Ovary (tissue), 9 donors: ENCODE data around the gene CPNE1. TPM values are rescaled to one million over a fixed set of nuclear protein-coding genes. Genes with fewer than 3 reads are reported as not detected.

Experiments used
- DNase-seq, 5 donors: peaks; one replicate each; pipeline ENCODE4 v3.0.0-alpha.2; 2019 to 2020
- H3K27ac ChIP-seq, 2 donors: fragments of 200-600 bp; one replicate each; pipeline versions ENCODE4 v1.5.1 to v1.8.0; 2019 to 2022
- H3K27me3 ChIP-seq: fragments of 200-600 bp; one replicate; pipeline ENCODE4 v1.8.0; 2022
- H3K36me3 ChIP-seq: fragments of 200-600 bp; sonication (generic); one replicate; pipeline ENCODE4 v1.5.1; 2019
- H3K4me1 ChIP-seq: one replicate; pipeline ENCODE4 v1.8.1; 2013; ENCODE audit warnings: mild to moderate bottlenecking, moderate library complexity; ENCODE audit not compliant: insufficient read depth
- H3K4me3 ChIP-seq: fragments of 200-600 bp; sonication (generic); one replicate; pipeline ENCODE4 v1.5.1; 2017
- H3K9me3 ChIP-seq, 2 donors: fragments of 200-600 bp in 1 of 2; sonication (generic) in 1 of 2; one replicate each; pipeline versions ENCODE4 v1.5.1 to v1.8.1; 2013 to 2019; ENCODE audit warnings: mild to moderate bottlenecking in 1 of 2, moderate library complexity in 1 of 2
- CTCF ChIP-seq, 3 donors: fragments of 450-650 bp in 2 of 3; fragments of 200-600 bp in 1 of 3; IDR thresholded peaks; one replicate each; pipeline versions ENCODE4 v1.5.1 to v1.8.0; 2016 to 2022; ENCODE audit warnings: antibody characterized with exemption in 3 of 3, mild to moderate bottlenecking in 1 of 3
- EP300 ChIP-seq: sonication (generic); formaldehyde crosslinking; IDR thresholded peaks from one replicate; pipeline ENCODE4 v1.6.1; 2017; ENCODE audit warnings: antibody characterized with exemption
- POLR2A ChIP-seq: fragments of 450-650 bp; IDR thresholded peaks from one replicate; pipeline ENCODE4 v1.6.1; 2017; ENCODE audit warnings: antibody characterized with exemption, mild to moderate bottlenecking, moderate library complexity
- WGBS, 3 donors: extraction: QIAGEN DNeasy Blood & Tissue Kit in 1 of 3; methylation state at CpG; one replicate each; pipeline versions ENCODE4 v1.1.5 to v1.1.7; 2013 to 2017; 5-methylcytosine and 5-hydroxymethylcytosine counted together
- intact Hi-C, 4 donors: fragments of 100-400 bp; cut with DNase I; formaldehyde crosslinking; loops; one replicate each; pipeline versions ENCODE4 v1.11.0 to v1.15.1; 2022 to 2023
- polyA plus RNA-seq, 2 donors: library from polyadenylated mRNA; stranded (reverse); fragments of 200-250 nt in 1 of 2; fragments of 350-450 nt in 1 of 2; fragmentation: Illumina TruSeq in 1 of 2; extraction: RNeasy Lipid Tissue Mini Kit (QIAGEN cat#74804) in 1 of 2; gene quantifications; one replicate each; pipeline ENCODE4 v1.2.3, GENCODE V29; 2013 to 2014
- total RNA-seq, 7 donors: library from RNA; depleted of rRNA in 2 of 7; stranded (reverse); fragments of >200 nt in 2 of 7; fragmentation: NEBNext Ultra II Directional in 3 of 7; extraction: Animal tissue kit (Norgen Biotek cat#: 25700) in 3 of 7; gene quantifications; one replicate each; pipeline versions ENCODE4 v1.1.0 to v1.2.4, GENCODE V29; 2016 to 2023
- donor health status: DM: no; HTN: no; CAD: no; lungs with moderate emphysema.
- donor health status: DM: no; HTN: no; CAD: no.
- donor health status: Bipolar disorder and iron deficiency.
- donor health status: DM: yes; HTN: yes; CAD: no.
- donor health status: DM: no; HTN: no; CAD: no.
- donor health status: DM: yes; HTN: yes; CAD: no.

CPNE1 gene
- total and polyA plus RNA-seq, 9 donors, result 97.5 to 173 (median 157) TPM

- intact Hi-C loops, result loop anchor here in 1 of 4 donors (5.0 kb wide), 1 partner anchor 45 kb away; the partner anchor contains the start of gene SPAG4
Measured at GRCh38 chr20:35662551-35662950, 2.1 kb downstream of the CPNE1 start.

GRCh38 chr20:35661908-35662307 lies 2.8 kb downstream of the CPNE1 start:
- Histone ChIP-seq H3K27me3 (no peaks in the 10 kb centered on the region), H3K9me3 (no peaks in the 10 kb centered on the region), H3K4me3 (peak overlapping the region; percentile 10), H3K36me3 (no peaks in the 10 kb centered on the region), H3K4me1 (peaks cover 9% of the 10 kb centered on the region), H3K27ac (no peak overlapping the region)
- intact Hi-C loops, result loop anchor here in 1 of 4 donors (5.0 kb wide), 1 partner anchor 45 kb away; the partner anchor contains the start of gene SPAG4
- WGBS, 3 donors, result 29 to 33% (median 31%) methylated on average over 3 of the region's 3 CpGs
- TF ChIP-seq CTCF (IDR thresholded peaks at IDR 0.05), result no peak
- TF ChIP-seq EP300, result no peak
- TF ChIP-seq POLR2A, result no peak
- no peak for DNase-seq

More at GRCh38 chr20:35662551-35662950, 2.1 kb downstream of the CPNE1 start:
- Histone ChIP-seq H3K4me3 (peak overlapping the region; percentile 86), H3K36me3 (no peaks in the 10 kb centered on the region), H3K9me3 (no peaks in the 10 kb centered on the region), H3K27ac (no peak overlapping the region), H3K27me3 (no peaks in the 10 kb centered on the region), H3K4me1 (peaks cover 9% of the 10 kb centered on the region)
- no peak for DNase-seq
- 24 to 26% (median 25%) methylated on average over 2 of the region's 2 CpGs for WGBS, 3 donors
- TF ChIP-seq POLR2A (no peak), CTCF (IDR thresholded peaks at IDR 0.05) (no peak), EP300 (no peak)

GRCh38 chr20:35661053-35661452 lies 3.6 kb downstream of the CPNE1 start:
- H3K4me1 ChIP-seq, result peaks cover 13% of the 10 kb centered on the region
- TF ChIP-seq EP300 (no peak), CTCF (IDR thresholded peaks at IDR 0.05) (no peak), POLR2A (no peak)
- no peak overlapping the region for H3K4me3 ChIP-seq
- no peaks in the 10 kb centered on the region for H3K27me3 ChIP-seq
- no peaks in the 10 kb centered on the region for H3K9me3 ChIP-seq
- H3K36me3 ChIP-seq, result no peaks in the 10 kb centered on the region
- intact Hi-C loops, result loop anchor here in 1 of 4 donors (5.0 kb wide), 1 partner anchor 44 kb away; the partner anchor contains the start of gene SPAG4
- DNase-seq, result no peak
- WGBS, 3 donors, result 85 to 90% (median 88%) methylated on average over 2 of the region's 2 CpGs
- no peak overlapping the region for H3K27ac ChIP-seq

GRCh38 chr20:35660122-35660937 lies 4.4 kb downstream of the CPNE1 start:
- H3K27ac ChIP-seq, result no peak overlapping the region
- TF ChIP-seq CTCF (IDR thresholded peaks at IDR 0.05) (no peak), EP300 (no peak), POLR2A (no peak)
- no peaks in the 10 kb centered on the region for H3K9me3 ChIP-seq
- H3K27me3 ChIP-seq, result no peaks in the 10 kb centered on the region
- DNase-seq, result no peak
- 86 to 94% (median 92%) methylated on average over 10 of the region's 10 CpGs for WGBS, 3 donors
- intact Hi-C loops, result loop anchor here in 1 of 4 donors (5.0 kb wide), 1 partner anchor 43 kb away; the partner anchor contains the start of gene SPAG4
- no peak overlapping the region for H3K4me3 ChIP-seq
- no peaks in the 10 kb centered on the region for H3K36me3 ChIP-seq
- H3K4me1 ChIP-seq, result peaks cover 13% of the 10 kb centered on the region
